B cell (primary cell): ENCODE data around the gene MDFI.

Experiments
- CTCF ChIP-seq: fragments of 200-600 bp; IDR thresholded peaks from one replicate; pipeline ENCODE4 v1.8.0; 2022; ENCODE audit warnings: antibody characterized with exemption, mild to moderate bottlenecking
- EZH2 ChIP-seq: IDR thresholded peaks from 2 replicates; pipeline ENCODE4 v1.6.1; 2012; ENCODE audit warnings: borderline replicate concordance, low read depth, mild to moderate bottlenecking, moderate library complexity, low read length; ENCODE audit not compliant: insufficient read depth, poor library complexity, severe bottlenecking

GRCh38 chr6:41691426-41692079 lies 53.3 kb downstream of the MDFI start:
- no peak for TF ChIP-seq CTCF
- TF ChIP-seq EZH2, result no peak
